Nephron progenitor cell (in vitro differentiated cells): ENCODE data around the gene SYT5.
"Not testable (repeated sequence)": the region's sequence is repeated elsewhere in the genome, so short reads cannot be mapped to it uniquely, and the experiment has no call there.

Experiments used
- DNase-seq: peaks from one replicate; pipeline ENCODE4 v3.0.0; 2021
- H3K27ac Mint-ChIP-seq: 2 replicates; pipeline ENCODE4 v1.8.0; 2021; ENCODE audit warnings: mild to moderate bottlenecking, moderate library complexity, mixed read lengths
- H3K27me3 Mint-ChIP-seq: 2 replicates; pipeline ENCODE4 v1.8.0; 2021; ENCODE audit warnings: mild to moderate bottlenecking, low read depth, mixed read lengths; ENCODE audit not compliant: poor library complexity
- H3K36me3 Mint-ChIP-seq: 2 replicates; pipeline ENCODE4 v1.8.0; 2021; ENCODE audit warnings: low read depth, mixed read lengths
- H3K4me1 Mint-ChIP-seq: 2 replicates; pipeline ENCODE4 v1.8.0; 2021; ENCODE audit warnings: mixed read lengths
- H3K4me3 Mint-ChIP-seq: 2 replicates; pipeline ENCODE4 v1.8.0; 2021; ENCODE audit warnings: mild to moderate bottlenecking, moderate library complexity, mixed read lengths
- H3K9me3 Mint-ChIP-seq: 2 replicates; pipeline ENCODE4 v1.8.0; 2021; ENCODE audit warnings: mild to moderate bottlenecking, moderate library complexity, mixed read lengths
- CTCF ChIP-seq: fragments of 200-600 bp; sonication (generic); IDR thresholded peaks from 2 replicates; pipeline ENCODE4 v1.5.0; 2021; ENCODE audit warnings: antibody characterized with exemption

Gene SYT5

GRCh38 chr19:55227241-55228014, 47.3 kb upstream of the SYT5 start:
- Mint-ChIP-seq H3K9me3 (no peaks in the 10 kb centered on the region), H3K36me3 (peaks cover 17% of the 10 kb centered on the region), H3K27ac (peak overlapping the region; percentile 72), H3K27me3 (peaks cover 5% of the 10 kb centered on the region), H3K4me1 (peaks cover 6% of the 10 kb centered on the region), H3K4me3 (no peak overlapping the region)
- no peak for TF ChIP-seq CTCF
- DNase-seq = no peak

GRCh38 chr19:55226788-55227187, 46.7 kb upstream of the SYT5 start:
- peaks cover 5% of the 10 kb centered on the region for H3K27me3 Mint-ChIP-seq
- no peaks in the 10 kb centered on the region for H3K9me3 Mint-ChIP-seq
- no peaks in the 10 kb centered on the region for H3K4me1 Mint-ChIP-seq
- H3K36me3 Mint-ChIP-seq = peaks cover 11% of the 10 kb centered on the region
- TF ChIP-seq CTCF = no peak
- no peak for DNase-seq
- H3K4me3 Mint-ChIP-seq = no peak overlapping the region
- H3K27ac Mint-ChIP-seq = peak overlapping the region; percentile 82

GRCh38 chr19:55226273-55226672, 46.2 kb upstream of the SYT5 start:
- peaks cover 16% of the 10 kb centered on the region for H3K36me3 Mint-ChIP-seq
- H3K9me3 Mint-ChIP-seq = no peaks in the 10 kb centered on the region
- H3K4me3 Mint-ChIP-seq = no peak overlapping the region
- peak overlapping the region; percentile 82 for H3K27ac Mint-ChIP-seq
- no peaks in the 10 kb centered on the region for H3K4me1 Mint-ChIP-seq
- H3K27me3 Mint-ChIP-seq = peaks cover 5% of the 10 kb centered on the region
- no peak for TF ChIP-seq CTCF
- DNase-seq = no peak

GRCh38 chr19:55225415-55225958, 45.4 kb upstream of the SYT5 start:
- peaks cover 5% of the 10 kb centered on the region for H3K9me3 Mint-ChIP-seq
- H3K27ac Mint-ChIP-seq = peak overlapping the region; percentile 61
- H3K4me1 Mint-ChIP-seq = no peaks in the 10 kb centered on the region
- H3K27me3 Mint-ChIP-seq = peaks cover 5% of the 10 kb centered on the region
- no peak for DNase-seq
- peaks cover 24% of the 10 kb centered on the region for H3K36me3 Mint-ChIP-seq
- H3K4me3 Mint-ChIP-seq = no peak overlapping the region
- no peak for TF ChIP-seq CTCF

GRCh38 chr19:55224679-55225414, 44.8 kb upstream of the SYT5 start:
- H3K4me3 Mint-ChIP-seq, H3K27me3 Mint-ChIP-seq: not testable (repeated sequence)

GRCh38 chr19:55224038-55224665, 44.1 kb upstream of the SYT5 start:
- Mint-ChIP-seq H3K9me3 (peaks cover 12% of the 10 kb centered on the region), H3K4me1 (no peaks in the 10 kb centered on the region), H3K27me3 (peaks cover 5% of the 10 kb centered on the region), H3K4me3 (no peak overlapping the region), H3K27ac (no peak overlapping the region), H3K36me3 (peaks cover 28% of the 10 kb centered on the region)
- DNase-seq = no peak
- TF ChIP-seq CTCF = no peak

More at GRCh38 chr19:55224679-55225414, 44.8 kb upstream of the SYT5 start:
- not testable (repeated sequence) for H3K27ac Mint-ChIP-seq, H3K4me1 Mint-ChIP-seq, DNase-seq
- Mint-ChIP-seq H3K36me3 (peaks cover 30% of the 10 kb centered on the region), H3K9me3 (peaks cover 11% of the 10 kb centered on the region)
